Left renal pelvis (tissue), 4 donors: ENCODE results near the gene NFS1. TPM values are rescaled to one million over a fixed set of nuclear protein-coding genes. Genes with fewer than 3 reads are reported as not detected.
"Not testable (repeated sequence)": the region's sequence is repeated elsewhere in the genome, so short reads cannot be mapped to it uniquely, and the experiment has no call there.

Source experiments
- DNase-seq, 4 donors: peaks; one replicate each; pipeline ENCODE4 v3.0.0-alpha.2; 2013; ENCODE audit warnings: low read depth in 4 of 4, low spot score in 3 of 4
- polyA plus RNA-seq, 4 donors: library from polyadenylated mRNA; unstranded; fragments of 120-200 nt; gene quantifications; one replicate each; pipeline ENCODE4 v1.2.1, GENCODE V29; 2013; ENCODE audit not compliant: insufficient read length in 4 of 4

Gene NFS1
- polyA plus RNA-seq, 4 donors = 20.6 to 29.8 (median 28.2) TPM

DNA sequence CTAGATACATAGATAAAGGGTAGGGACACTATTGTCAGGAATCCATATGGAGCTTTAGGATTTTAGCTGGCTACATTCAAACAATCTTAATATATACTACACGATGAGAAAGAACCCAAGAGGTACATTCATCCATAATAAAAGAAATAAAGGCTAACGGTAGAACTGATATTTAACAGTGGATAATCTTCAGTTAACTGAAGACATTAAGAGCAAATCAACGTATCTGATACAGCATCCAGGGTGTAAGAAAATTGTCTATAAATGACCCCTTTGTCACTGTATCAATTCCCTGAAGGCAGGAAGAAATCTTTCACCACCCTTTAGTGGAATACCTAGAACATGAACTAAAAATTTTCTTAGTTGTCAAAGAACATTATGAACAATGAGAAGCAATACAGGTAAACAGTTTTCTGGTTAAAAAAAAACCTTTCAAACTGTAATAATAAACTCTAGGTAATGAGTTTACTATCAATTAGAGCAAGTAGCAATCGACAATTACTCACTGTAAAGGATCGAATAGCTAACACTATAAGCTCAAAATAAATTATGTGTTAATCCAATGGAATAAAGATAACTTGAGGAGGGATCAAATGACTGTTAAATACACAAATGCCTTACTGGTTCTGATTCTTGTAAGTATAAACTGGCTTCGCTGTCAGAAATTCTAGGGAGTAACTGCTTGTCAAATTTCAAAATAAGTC lies 11.9 kb upstream of the NFS1 start:
- no peak for DNase-seq

- DNase-seq = no peak
Measured at GRCh38 chr20:35710039-35710438, 10.9 kb upstream of the NFS1 start.

GRCh38 chr20:35709259-35709658 lies 10.1 kb upstream of the NFS1 start:
- no peak for DNase-seq

GRCh38 chr20:35708502-35708901 lies 9.3 kb upstream of the NFS1 start:
- no peak for DNase-seq

DNA sequence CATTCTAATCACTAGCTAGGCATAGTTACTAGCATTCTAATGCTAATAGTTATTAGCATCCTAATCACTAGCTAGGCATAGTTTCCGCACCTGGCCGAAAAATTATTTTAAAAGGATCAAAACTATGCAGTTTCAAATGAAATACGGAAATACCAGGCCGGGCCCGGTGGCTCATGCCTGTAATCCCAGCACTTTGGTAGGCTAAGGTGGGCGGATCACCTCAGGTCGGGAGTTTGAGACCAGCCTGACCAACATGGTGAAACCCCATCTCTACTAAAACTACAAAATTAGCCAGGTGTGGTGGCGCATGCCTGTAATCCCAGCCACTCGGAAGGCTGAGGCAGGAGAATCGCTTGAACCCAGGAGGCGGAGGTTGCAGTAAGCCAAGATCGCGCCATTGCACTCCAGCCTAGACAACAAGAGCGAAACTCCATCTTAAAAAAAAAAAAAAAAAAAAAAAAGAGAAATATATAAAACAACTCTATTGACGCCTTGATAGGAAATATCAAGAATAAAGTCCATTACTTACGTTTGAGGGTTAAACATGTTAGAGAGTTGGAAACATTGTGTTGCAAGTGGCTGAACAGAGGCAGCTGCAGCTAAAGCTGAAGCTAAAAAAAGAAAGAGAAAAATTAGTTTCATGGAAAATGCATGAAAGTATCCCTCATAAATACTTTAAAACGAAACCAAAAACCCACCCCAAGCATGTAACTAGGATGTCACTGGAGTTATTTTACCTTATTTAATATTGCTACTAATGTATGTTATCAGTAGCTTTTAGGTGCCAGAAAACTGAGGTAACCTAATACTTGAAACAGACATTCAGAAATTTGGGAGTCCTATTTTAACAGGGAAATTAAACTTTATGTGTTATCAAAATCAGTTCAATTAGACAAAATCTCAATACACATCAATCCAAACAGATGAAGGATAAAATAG lies 7.7 kb upstream of the NFS1 start:
- not testable (repeated sequence) for DNase-seq

DNA sequence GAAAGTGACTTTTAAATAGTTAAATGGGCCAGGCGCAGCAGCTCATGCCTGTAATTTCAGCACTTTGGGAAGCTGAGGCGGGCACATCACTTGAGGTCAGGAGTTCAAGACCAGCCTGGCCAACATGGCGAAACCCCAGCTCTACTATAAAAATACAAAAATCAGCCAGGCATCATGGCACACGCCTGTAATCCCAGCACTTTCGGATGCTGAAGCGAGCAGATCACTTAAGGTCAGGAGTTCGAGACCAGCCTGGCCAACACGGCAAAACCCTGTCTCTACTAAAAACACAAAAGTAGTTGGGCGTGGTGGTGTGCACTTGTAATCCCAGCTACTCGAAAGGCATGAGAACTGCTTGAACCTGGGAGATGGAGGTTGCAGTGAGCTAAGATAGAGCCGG lies 6.7 kb upstream of the NFS1 start:
- DNase-seq = not testable (repeated sequence)

DNA sequence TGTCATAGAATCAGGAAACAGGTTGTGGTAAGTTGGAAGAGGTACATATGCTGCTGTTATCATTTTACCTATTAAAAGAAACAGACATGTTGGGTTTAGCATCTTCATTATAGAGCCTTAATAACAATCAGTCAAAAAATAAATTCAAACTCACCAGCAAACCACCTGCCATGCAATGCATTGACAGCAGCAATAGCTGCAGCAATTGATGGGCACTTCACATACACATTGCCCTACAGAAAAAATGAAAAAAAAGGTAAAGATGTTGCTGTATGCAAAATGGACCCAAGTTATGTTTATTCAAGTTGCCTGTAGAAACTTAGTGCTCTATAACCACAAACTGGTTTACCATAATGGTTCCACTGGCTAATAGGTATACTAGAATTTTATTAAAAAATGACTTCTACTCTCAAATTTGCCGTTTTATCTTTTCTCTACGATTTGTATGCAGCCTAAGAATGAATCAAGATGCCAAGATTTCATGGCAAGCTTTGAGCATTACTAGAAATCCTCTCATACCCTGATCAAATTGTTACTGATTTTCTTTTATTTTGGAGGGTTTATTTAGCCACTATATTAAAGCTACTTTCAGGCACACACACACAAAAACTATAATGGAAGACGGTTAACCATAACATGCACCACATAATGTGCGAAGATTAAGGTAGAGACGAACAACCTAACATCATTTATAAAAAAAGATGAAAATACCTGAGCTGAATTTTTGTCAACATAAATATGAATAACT lies 5.5 kb upstream of the NFS1 start:
- DNase-seq = no peak

GRCh38 chr20:35702824-35703695 lies 3.9 kb upstream of the NFS1 start:
- no peak for DNase-seq

DNA sequence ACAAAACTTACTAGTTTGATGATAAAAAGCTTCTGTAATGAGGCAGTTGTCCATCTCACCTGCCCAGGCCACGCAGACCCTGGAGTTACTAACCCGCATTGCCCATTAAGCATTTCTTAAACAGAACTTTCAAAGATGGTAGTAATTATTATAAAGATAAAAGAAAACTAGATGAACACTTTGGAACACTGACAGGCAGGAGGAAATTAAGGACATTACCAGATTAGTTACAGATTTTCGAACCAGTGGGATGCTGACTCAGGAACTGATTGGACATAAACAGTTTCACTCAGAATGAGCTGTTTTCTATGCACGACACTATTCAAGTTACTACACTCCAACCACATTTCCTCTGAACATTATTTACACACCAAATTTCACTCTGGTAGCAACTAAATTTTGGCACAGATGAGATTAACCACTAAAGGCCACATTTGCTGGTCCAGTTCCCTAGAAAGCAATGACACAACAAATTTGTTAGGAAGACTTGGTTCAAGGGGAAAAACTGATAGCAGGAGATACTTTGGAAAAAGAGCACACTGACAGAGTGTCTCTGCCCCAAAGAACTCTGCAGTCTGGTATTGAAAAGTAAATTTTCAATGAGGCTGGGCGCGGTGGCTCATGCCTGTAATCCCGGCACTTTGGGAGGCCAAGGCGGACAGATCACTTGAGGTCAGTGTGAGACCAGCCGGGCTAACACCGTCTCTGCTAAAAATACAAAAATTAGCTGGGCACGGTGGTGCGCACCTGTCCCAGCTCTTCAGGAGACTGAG lies 3.1 kb upstream of the NFS1 start:
- no peak for DNase-seq

GRCh38 chr20:35700625-35701148 lies 1.5 kb upstream of the NFS1 start:
- DNase-seq = no peak

DNA sequence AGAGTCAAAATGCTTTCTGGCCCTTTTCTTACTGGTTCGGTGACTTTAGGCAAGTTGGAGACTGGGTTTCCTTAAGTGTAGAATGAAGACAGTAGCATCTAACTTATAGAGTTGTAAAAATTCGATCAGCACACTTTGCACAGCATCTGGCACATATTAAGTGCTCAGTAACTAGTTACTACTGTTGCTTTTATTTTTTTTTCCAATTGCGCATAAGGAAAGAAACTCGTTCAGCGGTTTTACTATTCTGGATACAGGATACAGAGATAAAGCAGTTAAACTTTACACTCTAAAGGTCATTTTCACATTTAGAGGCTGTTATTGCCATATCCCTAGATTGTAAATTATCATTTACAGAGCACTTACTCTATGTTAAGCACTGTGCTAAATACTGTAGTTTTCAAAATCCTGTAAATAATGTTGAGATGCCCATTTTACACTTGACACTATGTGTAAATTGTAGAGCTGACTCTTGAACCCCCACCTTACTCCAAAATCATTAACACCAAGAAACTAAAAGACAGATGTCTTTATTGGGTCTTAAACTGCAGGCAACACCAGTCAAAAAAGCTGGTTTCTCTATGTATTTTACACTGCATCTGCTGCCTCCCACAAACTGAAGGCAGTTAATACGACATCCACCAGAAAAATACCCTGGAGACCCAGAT lies 939 bp upstream of the NFS1 start:
- DNase-seq = no peak

DNA sequence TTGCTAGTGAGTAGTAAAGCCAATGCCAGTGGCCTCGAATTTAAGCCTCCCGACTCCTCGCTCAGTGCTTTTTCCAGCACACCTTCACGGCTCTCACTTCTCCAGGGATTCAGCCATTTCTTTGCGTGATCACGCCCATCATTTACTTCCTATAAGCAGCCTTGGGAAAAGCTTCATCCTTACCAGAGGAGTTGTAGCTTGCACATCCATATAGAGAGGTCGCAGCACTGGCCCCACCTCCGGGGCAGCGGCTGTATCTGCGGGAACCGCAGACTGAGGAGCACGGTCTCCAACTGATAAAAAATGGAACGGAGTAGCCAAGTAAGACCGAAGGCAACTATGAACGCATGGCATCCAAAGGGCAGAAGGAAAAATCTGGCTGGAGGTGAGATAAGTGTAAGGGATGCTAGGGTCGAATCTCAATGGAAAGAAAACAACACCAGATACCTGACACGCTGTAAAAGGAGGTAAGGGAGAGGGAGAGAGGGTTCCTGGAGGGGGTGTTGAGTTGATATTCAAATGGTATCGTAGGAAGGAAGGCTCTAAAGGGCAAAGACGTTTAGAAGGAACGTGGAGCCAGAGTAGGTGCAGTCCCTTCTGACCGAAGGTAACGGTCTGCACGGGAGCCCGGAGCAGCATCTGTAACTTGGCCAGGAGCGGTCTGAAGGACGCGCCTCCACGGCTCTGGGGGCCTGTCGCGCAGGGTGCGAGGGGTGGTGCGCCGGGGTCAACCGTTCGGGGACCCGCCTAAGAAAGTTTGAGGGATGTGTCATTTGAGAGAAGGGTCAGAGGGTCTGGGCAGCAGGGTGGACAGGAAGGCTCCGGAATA lies 640 bp downstream of the NFS1 start:
- peak in 1 of 4 donors; percentile 8 for DNase-seq

DNA sequence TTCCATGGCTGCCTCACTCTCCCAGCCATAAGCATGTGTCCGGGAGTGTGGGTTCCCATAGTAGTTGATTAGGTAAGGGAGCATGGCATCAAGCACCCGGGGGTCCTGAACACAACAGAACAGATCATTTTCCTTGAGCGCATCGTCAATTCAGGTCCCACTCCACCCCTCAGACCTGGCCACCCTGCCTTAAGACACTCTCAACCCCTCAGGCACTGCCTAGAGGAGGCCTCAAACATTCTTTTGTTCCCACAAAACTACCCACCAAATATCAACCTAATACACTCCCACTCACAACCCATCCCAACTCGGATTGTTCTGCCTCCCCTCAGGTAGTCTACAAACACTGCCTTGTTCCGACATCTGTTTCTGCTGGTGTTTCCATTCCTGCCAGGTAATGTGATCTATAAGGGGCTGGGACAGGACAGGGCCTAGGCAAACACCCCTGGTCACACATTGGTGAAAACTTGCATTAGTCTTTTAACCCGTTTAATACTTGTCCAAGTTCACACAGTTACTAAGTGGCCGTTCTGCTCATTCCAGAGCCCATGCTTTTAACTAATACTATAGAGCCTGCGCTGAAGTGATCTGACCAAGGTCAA lies 1.4 kb downstream of the NFS1 start:
- DNase-seq = no peak

- no peak for DNase-seq
Measured at GRCh38 chr20:35695978-35696377, 3.2 kb downstream of the NFS1 start.

- no peak for DNase-seq
Measured at GRCh38 chr20:35695245-35695749, 3.9 kb downstream of the NFS1 start.

DNA sequence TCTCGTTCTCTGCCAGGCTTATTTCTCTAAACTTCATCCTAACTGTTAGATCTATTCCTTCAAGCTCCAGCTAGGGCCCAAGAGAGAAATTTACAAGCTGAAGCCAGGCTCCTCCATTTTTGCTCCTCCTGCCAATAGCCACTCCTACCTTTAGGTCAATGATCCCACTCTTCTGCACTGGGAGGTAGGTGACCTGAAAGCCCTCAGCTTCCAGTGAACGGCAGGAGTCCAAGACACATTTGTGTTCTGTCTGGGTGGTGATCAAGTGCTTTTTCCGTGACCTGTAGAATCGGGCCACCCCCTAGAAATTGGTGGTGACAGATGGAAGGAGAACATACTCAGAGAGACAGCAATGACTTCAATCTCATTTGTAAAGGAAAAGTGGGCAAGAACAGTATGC lies 8.9 kb downstream of the NFS1 start:
- DNase-seq = no peak

DNA sequence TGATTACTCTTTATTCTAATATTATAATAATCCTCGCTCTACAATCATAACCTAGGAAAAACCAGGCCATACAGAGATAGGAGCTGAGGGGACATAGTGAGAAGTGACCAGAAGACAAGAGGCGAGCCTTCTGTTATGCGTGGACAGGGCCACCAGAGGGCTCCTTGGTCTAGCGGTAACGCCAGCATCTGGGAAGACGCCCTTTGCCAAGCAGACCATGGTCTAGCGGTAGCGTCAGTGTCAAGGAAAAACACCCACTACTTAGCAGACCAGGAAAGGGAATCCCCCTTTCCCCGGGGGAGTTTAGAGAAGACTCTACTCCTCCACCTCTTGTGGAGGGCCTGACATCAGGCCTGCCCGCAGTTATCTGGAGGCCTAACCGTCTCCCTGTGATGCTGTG lies 12.3 kb downstream of the NFS1 start:
- DNase-seq = not testable (repeated sequence)
